Gastrocnemius medialis (tissue), 4 donors: ENCODE measurements around the gene PRKAG2.

ENCODE experiments used
- CTCF ChIP-seq, 5 experiments: fragments of 450-650 bp in 3 of 5; fragments of 200-600 bp in 2 of 5; sonication (generic) in 2 of 5; IDR thresholded peaks in 4 of 5; conservative IDR thresholded peaks in 1 of 5; 1 replicate in 4 of 5; 2 replicates in 1 of 5; pipeline ENCODE4 v1.5.1; 2016 to 2019; ENCODE audit warnings: antibody characterized with exemption in 5 of 5, mild to moderate bottlenecking in 3 of 5, moderate library complexity in 3 of 5
- POLR2A ChIP-seq, 2 donors: fragments of 450-650 bp; IDR thresholded peaks; one replicate each; pipeline ENCODE4 v1.6.1; 2017; ENCODE audit warnings: antibody characterized with exemption in 2 of 2, mild to moderate bottlenecking in 2 of 2, moderate library complexity in 2 of 2

DNA sequence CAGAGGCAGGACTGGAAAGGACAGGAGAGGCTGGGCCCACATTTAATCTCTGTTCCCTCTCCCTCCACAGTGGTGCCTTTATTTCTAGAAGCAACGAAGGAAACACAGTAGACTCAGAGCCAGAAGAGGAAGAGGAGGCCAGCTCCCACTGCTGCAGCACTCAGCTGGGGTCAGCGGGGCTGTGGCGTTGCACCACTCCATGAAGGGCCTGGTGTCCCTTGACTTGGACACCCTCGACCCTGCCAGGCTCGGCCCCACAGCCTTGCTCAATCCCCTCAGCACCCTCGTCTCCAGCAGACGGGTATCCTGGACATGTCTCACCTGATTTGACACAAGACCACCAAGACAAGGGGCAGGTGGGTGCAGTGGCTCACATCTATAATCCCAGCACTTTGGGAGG is 38.8 kb downstream of the PRKAG2 start:
- TF ChIP-seq CTCF (IDR thresholded peaks at IDR 0.05 in 4 of 5, conservative IDR thresholded peaks at IDR 0.05 in 1 of 5): no peak
- TF ChIP-seq POLR2A (IDR thresholded peaks at IDR 0.05): no peak
